NCI-H1930 (cell line): Measurements from ENCODE around the gene PDE3B.
A peak's percentile ranks its signal among the peaks of the same experiment; 100 is the strongest.
"Not testable (repeated sequence)": the region's sequence is repeated elsewhere in the genome, so short reads cannot be mapped to it uniquely, and the experiment has no call there.

Source experiments
- DNase-seq, 2 experiments: peaks; one replicate each; lab custom pipeline; 2025; lab: John Stamatoyannopoulos, UW

Gene PDE3B

DNA sequence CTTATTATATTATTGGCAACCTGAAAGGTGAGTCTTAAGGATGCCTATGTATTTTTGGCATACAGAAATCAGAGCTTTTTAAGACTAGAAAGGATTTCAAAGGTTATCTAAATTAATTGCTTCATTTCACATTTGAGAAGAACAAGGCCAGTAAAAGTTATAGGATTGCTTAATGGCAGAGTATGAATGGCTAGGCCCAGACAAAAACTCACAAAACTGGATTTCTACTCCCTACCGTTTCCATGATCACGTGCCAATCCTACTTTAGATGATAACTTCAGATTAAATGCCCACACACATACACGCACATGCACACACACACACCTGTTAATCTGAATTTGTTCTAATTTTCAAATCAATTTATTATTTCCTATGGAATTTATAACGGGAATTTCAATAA is 1.8 kb upstream of the PDE3B start:
- no peak for DNase-seq

- DNase-seq, result no peak
Measured at GRCh38 chr11:14642453-14642852, 1.2 kb upstream of the PDE3B start.

DNA sequence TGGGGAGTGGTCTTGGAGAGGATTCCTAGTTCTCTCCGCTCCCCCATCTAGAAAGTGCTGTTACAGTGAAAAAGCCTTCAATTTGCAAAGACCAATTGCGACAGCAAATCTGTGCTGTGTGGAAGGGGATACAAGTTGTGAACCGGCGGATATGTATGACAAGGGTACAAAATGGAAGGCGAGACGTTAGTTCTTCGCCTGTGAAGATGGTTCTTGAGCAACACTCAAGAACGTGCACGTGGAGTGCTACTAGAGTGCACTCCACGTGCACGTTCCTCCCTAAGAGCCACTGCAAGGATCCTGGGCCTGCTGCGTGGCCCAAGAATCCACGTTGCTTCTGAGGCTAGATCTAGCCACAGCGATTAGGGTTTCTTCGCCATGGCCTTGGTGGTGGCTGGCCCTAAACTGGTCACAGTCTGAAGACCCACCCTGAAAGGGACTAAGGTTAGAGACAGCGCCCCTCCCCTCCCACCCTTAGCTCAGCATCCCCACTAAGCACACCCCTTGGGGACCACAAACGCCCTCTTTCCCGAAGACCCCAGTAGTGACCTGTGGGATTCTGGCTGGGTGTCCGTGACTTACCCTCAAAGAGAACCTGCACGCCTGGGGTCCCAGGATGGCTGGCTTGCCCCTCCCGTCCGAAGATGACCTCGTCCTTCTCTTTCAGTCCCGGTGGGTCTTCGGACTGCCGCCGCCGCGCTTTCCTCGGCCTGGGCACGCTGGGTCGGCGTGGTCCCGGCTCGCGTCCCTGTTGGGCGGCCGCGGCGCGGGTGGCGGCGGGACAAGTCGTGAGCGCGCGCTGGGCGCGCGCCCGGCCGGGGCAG is 519 bp upstream of the PDE3B start:
- no peak for DNase-seq

- DNase-seq, result peak; percentile 38 to 50
Measured at GRCh38 chr11:14644226-14645014, 816 bp downstream of the PDE3B start.

GRCh38 chr11:14645015-14645912 is 1.7 kb downstream of the PDE3B start:
- no peak for DNase-seq

- no peak for DNase-seq
Measured at GRCh38 chr11:14645985-14646900, 2.6 kb downstream of the PDE3B start.

DNA sequence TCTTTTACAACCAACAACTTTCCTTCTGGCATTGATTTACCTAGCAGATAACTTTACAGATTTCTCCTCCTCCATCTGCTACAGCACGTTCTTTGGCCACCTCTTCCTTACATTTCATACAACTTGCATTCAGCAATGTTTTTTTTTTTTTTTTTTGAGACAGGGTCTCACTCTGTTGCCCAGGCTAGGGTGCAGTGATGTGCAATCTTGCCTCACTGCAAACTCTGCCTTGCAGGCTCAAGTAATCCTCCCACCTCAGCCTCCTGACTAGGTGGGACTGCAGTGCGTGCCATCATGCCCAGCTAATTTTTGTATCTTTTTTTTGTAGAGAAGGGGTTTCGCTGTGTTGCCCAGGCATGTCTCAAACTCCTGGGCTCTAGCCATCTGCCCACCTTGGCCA is 6.5 kb downstream of the PDE3B start:
- no peak for DNase-seq

- DNase-seq, result no peak
Measured at GRCh38 chr11:14653090-14653489, 9.5 kb downstream of the PDE3B start.

GRCh38 chr11:14655435-14655834 is 11.8 kb downstream of the PDE3B start:
- DNase-seq, result no peak

DNA sequence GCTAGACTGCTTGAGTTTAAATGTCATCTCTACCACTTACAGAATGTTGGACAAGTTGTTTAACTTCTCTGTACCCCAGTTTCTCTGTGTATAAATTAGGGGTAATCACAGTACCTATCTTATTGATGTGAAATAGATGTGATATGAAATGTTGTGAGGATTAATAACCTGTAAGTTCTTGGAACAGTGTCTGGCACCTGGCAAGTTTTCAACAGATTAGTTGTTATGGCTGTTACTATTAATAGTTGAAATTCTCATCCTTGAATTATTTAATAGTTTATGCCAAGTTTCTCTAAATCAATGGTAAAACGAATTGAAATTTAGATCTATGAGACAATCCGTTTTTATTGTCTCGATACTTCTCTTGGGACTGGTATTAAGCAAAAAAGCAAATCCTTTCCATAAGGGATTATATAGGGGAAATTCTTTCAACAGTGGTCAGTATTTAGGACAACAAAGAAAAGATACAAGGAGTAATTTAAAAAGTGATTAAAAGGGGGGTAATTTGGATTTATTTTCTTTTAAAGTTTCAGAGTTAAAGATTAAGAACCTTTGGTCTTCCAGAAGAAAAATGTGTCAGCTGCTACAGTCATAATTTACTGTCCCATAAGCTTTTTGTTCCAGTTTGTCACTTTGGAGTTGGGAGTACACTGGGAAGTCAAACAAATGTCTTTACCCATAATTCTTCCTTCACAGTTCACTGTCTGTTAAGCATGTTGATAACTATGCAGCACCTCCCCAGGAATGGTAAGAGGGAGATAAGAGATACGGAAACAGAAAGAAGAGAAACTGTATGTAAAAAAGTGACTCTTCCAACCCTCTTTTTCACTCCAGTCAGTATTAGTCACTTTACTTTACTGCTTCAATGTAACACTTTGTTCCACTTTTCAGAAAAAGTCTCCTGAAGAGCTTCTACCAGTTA is 13.2 kb downstream of the PDE3B start:
- DNase-seq, result no peak

GRCh38 chr11:14657841-14658240 is 14.2 kb downstream of the PDE3B start:
- DNase-seq, result no peak

- not testable (repeated sequence) for DNase-seq
Measured at GRCh38 chr11:14664926-14665325, 21.3 kb downstream of the PDE3B start.

GRCh38 chr11:14667329-14667728 is 23.7 kb downstream of the PDE3B start:
- not testable (repeated sequence) for DNase-seq

DNA sequence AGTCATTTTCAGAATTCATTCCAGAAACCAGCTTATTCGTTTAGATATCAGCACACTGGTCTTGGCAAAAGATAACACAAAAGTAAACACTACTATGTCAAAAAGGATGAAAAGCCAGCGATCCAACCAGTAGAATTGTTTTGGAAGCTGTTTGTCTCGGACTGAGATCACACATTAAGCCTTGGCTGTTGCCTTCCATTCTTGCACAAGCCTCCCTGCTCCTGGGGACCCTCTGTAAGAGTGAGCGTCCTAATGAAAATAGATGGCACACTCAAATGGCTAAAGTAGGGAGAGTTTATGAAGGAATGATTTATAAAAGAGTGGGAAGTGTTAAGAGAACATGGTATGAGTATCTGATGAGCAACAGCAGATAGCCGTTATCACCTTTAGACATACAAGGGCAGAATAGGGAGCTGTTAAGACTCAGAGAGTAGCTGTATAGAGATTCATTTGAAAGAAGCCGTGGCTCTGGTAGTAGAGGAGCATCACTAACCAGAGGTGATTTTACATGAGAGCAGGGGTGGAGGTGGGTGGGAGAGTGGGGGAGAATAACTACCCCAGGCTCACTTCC is 25.2 kb downstream of the PDE3B start:
- DNase-seq, result no peak

- no peak for DNase-seq
Measured at GRCh38 chr11:14669499-14669898, 25.9 kb downstream of the PDE3B start.

DNA sequence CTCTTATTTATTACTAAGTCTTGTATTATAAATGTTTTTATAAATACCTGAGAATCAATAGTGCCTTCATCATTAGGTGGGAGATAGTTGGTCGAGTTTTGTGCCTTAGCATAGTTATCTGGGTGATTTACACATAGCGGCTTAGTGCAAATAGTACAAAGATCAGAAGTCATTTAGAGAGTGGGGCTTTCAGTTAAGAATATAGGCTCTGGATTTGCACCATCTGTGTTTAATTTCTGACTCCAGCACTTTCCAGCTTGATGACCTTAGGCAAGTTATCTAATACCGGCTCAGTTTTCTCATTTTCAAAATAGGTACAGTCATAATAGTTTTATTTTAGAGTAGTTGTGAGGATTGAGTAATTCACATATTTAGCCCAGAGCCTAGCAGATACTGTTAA is 26.4 kb downstream of the PDE3B start:
- DNase-seq, result no peak

DNA sequence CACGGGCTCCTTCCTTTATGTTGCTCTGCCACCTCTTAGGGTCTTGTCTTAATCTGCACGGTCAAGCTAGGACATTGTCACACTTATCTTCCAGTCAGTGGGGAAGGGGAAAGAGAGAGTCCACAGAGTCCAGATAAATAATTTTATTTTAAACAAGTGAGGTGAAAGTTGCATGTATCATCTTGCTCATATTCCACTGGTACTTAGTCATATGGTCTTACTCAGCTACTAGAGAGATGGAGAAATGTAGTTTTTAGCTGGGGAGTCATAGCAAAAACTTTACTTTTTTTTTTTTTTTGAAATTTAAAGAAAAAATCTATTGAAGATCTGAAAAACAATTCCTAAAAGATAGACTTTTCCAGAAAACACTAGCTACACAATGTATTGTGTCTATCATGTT is 29.0 kb downstream of the PDE3B start:
- DNase-seq, result no peak

DNA sequence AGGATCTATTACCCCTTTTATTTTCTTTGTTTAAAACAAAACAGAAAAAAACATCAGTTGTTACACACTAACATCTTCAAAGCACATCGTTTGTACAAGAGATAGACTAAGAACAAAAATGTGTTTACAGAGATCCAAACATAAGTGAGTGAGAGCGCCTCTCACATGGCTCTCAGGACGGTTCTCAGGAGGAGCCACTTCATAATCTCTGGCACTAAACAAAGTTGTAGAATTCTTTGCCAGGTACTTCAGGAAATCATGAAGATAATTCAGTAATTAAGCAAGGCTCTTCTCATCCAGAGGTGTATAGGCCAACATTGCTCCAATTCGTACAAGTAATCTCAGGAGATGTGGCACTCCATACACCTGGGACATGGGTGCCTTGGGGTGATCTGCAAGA is 29.8 kb downstream of the PDE3B start:
- no peak for DNase-seq

DNA sequence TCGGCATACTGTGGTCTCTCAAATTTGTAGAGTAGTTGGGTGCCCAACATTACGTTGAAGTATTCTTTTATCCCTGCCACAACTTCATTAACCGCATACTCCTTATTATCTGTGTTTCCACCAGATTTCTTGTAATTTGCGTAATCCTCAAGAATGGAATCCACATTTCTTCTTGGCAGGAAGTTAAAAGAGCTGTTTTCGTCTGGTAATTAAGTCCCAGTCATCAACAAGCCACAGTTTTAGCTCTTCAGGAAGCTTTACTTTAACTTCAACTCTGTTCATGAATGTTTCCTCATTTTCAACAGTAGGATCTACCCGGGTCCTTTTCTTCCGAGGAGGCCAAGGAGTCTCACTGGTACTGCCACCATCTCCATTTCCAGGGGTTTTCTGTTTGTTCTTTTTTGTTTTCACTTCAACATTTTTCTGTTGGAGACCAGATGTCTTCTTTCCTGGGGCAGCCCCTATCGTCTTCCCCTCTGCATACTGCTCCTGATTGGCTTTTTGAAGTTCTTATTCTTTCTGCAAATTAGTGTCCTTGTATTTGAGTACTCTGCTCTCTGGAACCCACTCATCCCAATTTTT is 30.3 kb downstream of the PDE3B start:
- DNase-seq, result no peak
